A549 (cell line): ENCODE data around the gene FDXACB1. TPM values are rescaled to one million over a fixed set of nuclear protein-coding genes. Genes with fewer than 3 reads are reported as not detected.

Source experiments
- ATAC-seq, 2 experiments: fragments of 200-7000 bp in 1 of 2; fragments of >200 bp in 1 of 2; cut with Nextera tagmentation in 1 of 2; cut with Tn5 transposase in 1 of 2; 3 replicates each; pipeline versions ENCODE4 v1.8.0 to v1.9.1; 2018 to 2020; ENCODE audit warnings: mild to moderate bottlenecking in 1 of 2, moderate library complexity in 1 of 2
- CTCF ChIA-PET: fragments of 300-600 bp; sonication (Branson Sonifier 250); formaldehyde crosslinking; extraction: SDS; loops from one replicate; lab custom pipeline; 2021; ENCODE audit warnings: antibody characterized with exemption, inconsistent platforms; lab: Yijun Ruan, JAX
- POLR2A ChIA-PET: fragments of 350-600 bp; formaldehyde crosslinking; extraction: SDS; loops from one replicate; lab custom pipeline; 2021; ENCODE audit warnings: antibody characterized with exemption, inconsistent platforms; lab: Yijun Ruan, JAX
- DNase-seq, 2 experiments: peaks; one replicate each; pipeline versions ENCODE4 v3.0.0 to v3.0.0-alpha.2; 2011 to 2016; ENCODE audit warnings: low read depth in 1 of 2, low spot score in 1 of 2
- FAIRE-seq: peaks from 2 replicates; lab custom pipeline; 2011; peaks lifted over from hg19 to GRCh38; lab: Jason Lieb, UNC
- H3K27ac ChIP-seq, 2 experiments: fragments of >200 bp; sonication (Bioruptor Twin); formaldehyde crosslinking; 3 replicates each; pipeline ENCODE4 v1.5.1; 2016 to 2017
- H3K4me1 ChIP-seq: fragments of >200 bp; sonication (Bioruptor Twin); formaldehyde crosslinking; 3 replicates; pipeline ENCODE4 v1.6.1; 2016
- H3K4me2 ChIP-seq: fragments of >200 bp; sonication (Bioruptor Twin); formaldehyde crosslinking; 3 replicates; pipeline ENCODE4 v1.6.1; 2016
- H3K4me3 ChIP-seq: fragments of >200 bp; sonication (Bioruptor Twin); formaldehyde crosslinking; 3 replicates; pipeline ENCODE4 v1.5.1; 2016
- H3K9me3 ChIP-seq: fragments of >200 bp; sonication (Bioruptor Twin); formaldehyde crosslinking; 3 replicates; pipeline ENCODE4 v1.6.1; 2016
- ATOH8 ChIP-seq: fragments of 250-450 bp; sonication (Bioruptor Pico); IDR thresholded peaks from 2 replicates; pipeline ENCODE4 v1.5.0; 2020; ENCODE audit warnings: low read depth, mild to moderate bottlenecking, moderate library complexity
- CHD2 ChIP-seq: fragments of 150-350 bp; IDR thresholded peaks from 2 replicates; pipeline ENCODE4 v1.6.1; 2014; ENCODE audit warnings: low read length; ENCODE audit not compliant: partially characterized antibody
- EHF ChIP-seq: fragments of 250-450 bp; sonication (Bioruptor Pico); IDR thresholded peaks from 2 replicates; pipeline ENCODE4 v1.5.0; 2020; ENCODE audit warnings: mild to moderate bottlenecking
- ESRRA ChIP-seq: fragments of 150-350 bp; IDR thresholded peaks from 2 replicates; pipeline ENCODE4 v1.6.1; 2014; ENCODE audit warnings: mild to moderate bottlenecking, low read length, borderline replicate concordance
- FOSB ChIP-seq: fragments of 250-450 bp; sonication (Bioruptor Pico); IDR thresholded peaks from 2 replicates; pipeline ENCODE4 v1.5.0; 2020; ENCODE audit warnings: mild to moderate bottlenecking, moderate library complexity
- FOSL2 ChIP-seq, 2 experiments: fragments of 450-650 bp in 1 of 2; fragments of >200 bp in 1 of 2; sonication (Bioruptor Twin) in 1 of 2; formaldehyde crosslinking; IDR thresholded peaks; 2 replicates each; pipeline versions ENCODE4 v1.5.0 to v1.6.1; 2016 to 2020; ENCODE audit warnings: mild to moderate bottlenecking in 1 of 2, moderate library complexity in 1 of 2
- MYC ChIP-seq: IDR thresholded peaks from 2 replicates; pipeline ENCODE4 v1.6.1; 2012; ENCODE audit warnings: mild to moderate bottlenecking, inconsistent platforms, low read length, improper control_type of control experiment, borderline replicate concordance
- NFE2L2 ChIP-seq: fragments of 150-350 bp; conservative IDR thresholded peaks from 2 replicates; pipeline ENCODE4 v1.6.1; 2014; ENCODE audit warnings: low read length
- NPAS2 ChIP-seq: fragments of 250-450 bp; sonication (Bioruptor Pico); IDR thresholded peaks from 2 replicates; pipeline ENCODE4 v1.8.0; 2022; ENCODE audit warnings: mild to moderate bottlenecking, moderate library complexity, borderline replicate concordance
- RAD21 ChIP-seq, 2 experiments: fragments of >200 bp in 1 of 2; sonication (Bioruptor Twin) in 1 of 2; formaldehyde crosslinking in 1 of 2; IDR thresholded peaks in 1 of 2; conservative IDR thresholded peaks in 1 of 2; 2 replicates in 1 of 2; 3 replicates in 1 of 2; pipeline ENCODE4 v1.6.1; 2012 to 2018; ENCODE audit warnings: inconsistent platforms in 1 of 2
- RARB ChIP-seq: fragments of 250-450 bp; sonication (Bioruptor Pico); IDR thresholded peaks from 2 replicates; pipeline ENCODE4 v1.8.0; 2021; ENCODE audit warnings: mild to moderate bottlenecking, moderate library complexity
- RFX5 ChIP-seq: fragments of 450-650 bp; IDR thresholded peaks from 2 replicates; pipeline ENCODE4 v1.7.1; 2014; ENCODE audit warnings: antibody characterized with exemption, mild to moderate bottlenecking, moderate library complexity
- USF2 ChIP-seq: fragments of 450-650 bp; IDR thresholded peaks from 2 replicates; pipeline ENCODE4 v1.6.1; 2014; ENCODE audit warnings: antibody characterized with exemption
- WGBS: methylation state at CpG from one replicate; pipeline ENCODE4 v1.1.6; 2017; ENCODE audit errors: missing lambda C conversion rate; 5-methylcytosine and 5-hydroxymethylcytosine counted together
- polyA plus RNA-seq, 4 experiments: library from polyadenylated mRNA; depleted of rRNA in 3 of 4; stranded (reverse); fragments of >200 nt; fragmentation: RNase III in 1 of 4; extraction: RNeasy Plus Mini Kit Qiagen cat#74134 plus additional on column Dnase treatment in 1 of 4; gene quantifications; 2 replicates in 3 of 4; 3 replicates in 1 of 4; pipeline ENCODE4 v1.2.3, GENCODE V29; 2011 to 2017
- TF ChIP-seq, protein P1 (sequence below): fragments of >200 bp; sonication (Bioruptor Twin); formaldehyde crosslinking; IDR thresholded peaks from 3 replicates; pipeline ENCODE4 v1.5.1; 2016

Gene FDXACB1
- polyA plus RNA-seq, 2 of the 4 experiments (the other 2 are of a cell fraction) = 1.9 to 2.4 TPM

- POLR2A ChIA-PET = no interaction called here
Observed at GRCh38 chr11:111918390-111919256, 39.7 kb upstream of the FDXACB1 start, which contains the start of gene C11orf52. TSS of gene C11orf52 (plus strand) at chr11:111918913. CDS start at chr11:111918973, 60 bp downstream.

DNA sequence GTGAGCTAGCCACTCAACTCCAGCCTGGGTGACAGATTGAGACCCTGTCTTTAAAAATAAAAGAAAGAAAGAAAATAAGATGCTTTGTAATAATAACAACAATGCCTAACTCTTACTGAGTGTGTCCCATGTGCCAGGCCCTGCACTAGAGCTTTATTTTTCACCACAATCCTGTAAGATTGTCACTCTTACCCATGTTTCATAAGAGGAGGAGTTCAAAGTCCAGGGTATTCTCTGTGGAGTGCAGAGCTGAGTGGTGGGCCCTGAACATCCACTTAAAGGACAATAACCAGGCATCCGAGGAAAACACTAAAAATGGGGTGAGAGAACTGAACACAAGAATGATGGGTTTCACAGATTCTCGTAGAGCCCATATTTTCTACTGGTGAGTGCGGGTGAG, 38.8 kb upstream of the FDXACB1 start:
- FAIRE-seq (no peak), ATAC-seq (no peak)
- WGBS = 94% methylated on average over 3 of the region's 3 CpGs
- ChIA-PET POLR2A (interaction anchor here (0.9 kb wide), 1 partner anchor 9 kb away, joined by 4 read pairs; no protein-coding TSS in a partner anchor), CTCF (interaction anchor here (1.2 kb wide), 1 partner anchor 64 kb away, joined by 3 read pairs; no protein-coding TSS in a partner anchor)
- peaks cover 8% of the 10 kb centered on the region for H3K4me1 ChIP-seq
- TF ChIP-seq RAD21 (conservative IDR thresholded peaks at IDR 0.05 in 1 of 2, IDR thresholded peaks at IDR 0.05 in 1 of 2) = no peak
- no peak for TF ChIP-seq NFE2L2
- TF ChIP-seq USF2 = no peak
- no peak for TF ChIP-seq MYC
- TF ChIP-seq FOSL2 (IDR thresholded peaks at IDR 0.05) = no peak
- no peak for TF ChIP-seq FOSL2 (CRISPR knock-in tag; IDR thresholded peaks at IDR 0.05)
- no peak for TF ChIP-seq NPAS2 (CRISPR knock-in tag)
- TF ChIP-seq FOSB = no peak
- no peak for TF ChIP-seq CHD2
- TF ChIP-seq, all 56 proteins: peak for 0
- H3K27ac ChIP-seq = no peak overlapping the region
- H3K9me3 ChIP-seq = no peaks in the 10 kb centered on the region
- H3K4me2 ChIP-seq = no peak overlapping the region
- DNase-seq = no peak
- no peak overlapping the region for H3K4me3 ChIP-seq

More at GRCh38 chr11:111918390-111919256, 39.7 kb upstream of the FDXACB1 start, which contains the start of gene C11orf52:
- no peak within 1 kb of the TSS for H3K27ac ChIP-seq
- H3K4me1 ChIP-seq = peaks cover 16% of the 10 kb centered on the region
- TF ChIP-seq EHF (CRISPR knock-in tag) = no peak
- no peak for TF ChIP-seq ATOH8 (CRISPR knock-in tag)
- no peak for TF ChIP-seq ESRRA
- TF ChIP-seq, all 56 proteins: peak for 0
- no peak for ATAC-seq
- WGBS = 88% methylated on average over 19 of the region's 19 CpGs
- H3K4me2 ChIP-seq = no peak within 1 kb of the TSS
- CTCF ChIA-PET = interaction anchor here (0.7 to 1.2 kb wide), 3 partner anchors 13 to 63 kb away, joined by 3 read pairs; no protein-coding TSS in a partner anchor
- H3K4me3 ChIP-seq = no peak within 1 kb of the TSS
- DNase-seq = no peak
- FAIRE-seq = no peak
- H3K9me3 ChIP-seq = no peaks in the 10 kb centered on the region

GRCh38 chr11:111917312-111917711, 38.3 kb upstream of the FDXACB1 start:
- ChIA-PET CTCF (interaction anchor here (1.2 kb wide), 1 partner anchor 65 kb away, joined by 3 read pairs; no protein-coding TSS in a partner anchor), POLR2A (interaction anchor here (0.9 kb wide), 1 partner anchor 9 kb away, joined by 4 read pairs; no protein-coding TSS in a partner anchor)
- 48% methylated on average over 2 of the region's 2 CpGs for WGBS
- TF ChIP-seq RARB (CRISPR knock-in tag) (no peak), RFX5 (no peak)
- H3K27ac ChIP-seq = no peak overlapping the region
- DNase-seq (no peak), ATAC-seq (no peak), FAIRE-seq (no peak)
- H3K4me2 ChIP-seq = no peak overlapping the region
- peaks cover 6% of the 10 kb centered on the region for H3K4me1 ChIP-seq
- no peaks in the 10 kb centered on the region for H3K9me3 ChIP-seq
- H3K4me3 ChIP-seq = no peak overlapping the region

- POLR2A ChIA-PET = interaction anchor here (0.9 kb wide), 1 partner anchor 10 kb away, joined by 4 read pairs; no protein-coding TSS in a partner anchor
- WGBS = no CpG with 5 or more reads among the region's 1 CpG
- Histone ChIP-seq H3K4me2 (no peak overlapping the region), H3K4me3 (no peak overlapping the region), H3K4me1 (peaks cover 9% of the 10 kb centered on the region), H3K27ac (no peak overlapping the region), H3K9me3 (no peaks in the 10 kb centered on the region)
- DNase-seq (no peak), ATAC-seq (no peak), FAIRE-seq (no peak)
- TF ChIP-seq, protein P1, sequence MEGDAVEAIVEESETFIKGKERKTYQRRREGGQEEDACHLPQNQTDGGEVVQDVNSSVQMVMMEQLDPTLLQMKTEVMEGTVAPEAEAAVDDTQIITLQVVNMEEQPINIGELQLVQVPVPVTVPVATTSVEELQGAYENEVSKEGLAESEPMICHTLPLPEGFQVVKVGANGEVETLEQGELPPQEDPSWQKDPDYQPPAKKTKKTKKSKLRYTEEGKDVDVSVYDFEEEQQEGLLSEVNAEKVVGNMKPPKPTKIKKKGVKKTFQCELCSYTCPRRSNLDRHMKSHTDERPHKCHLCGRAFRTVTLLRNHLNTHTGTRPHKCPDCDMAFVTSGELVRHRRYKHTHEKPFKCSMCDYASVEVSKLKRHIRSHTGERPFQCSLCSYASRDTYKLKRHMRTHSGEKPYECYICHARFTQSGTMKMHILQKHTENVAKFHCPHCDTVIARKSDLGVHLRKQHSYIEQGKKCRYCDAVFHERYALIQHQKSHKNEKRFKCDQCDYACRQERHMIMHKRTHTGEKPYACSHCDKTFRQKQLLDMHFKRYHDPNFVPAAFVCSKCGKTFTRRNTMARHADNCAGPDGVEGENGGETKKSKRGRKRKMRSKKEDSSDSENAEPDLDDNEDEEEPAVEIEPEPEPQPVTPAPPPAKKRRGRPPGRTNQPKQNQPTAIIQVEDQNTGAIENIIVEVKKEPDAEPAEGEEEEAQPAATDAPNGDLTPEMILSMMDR = no peak
- CTCF ChIA-PET = no interaction called here
Observed at GRCh38 chr11:111916768-111917167, 37.8 kb upstream of the FDXACB1 start.
